Osteoblast (primary cell): ENCODE results near the gene GSAP. TPM values are rescaled to one million over a fixed set of nuclear protein-coding genes. Genes with fewer than 3 reads are reported as not detected.

Source experiments
- DNase-seq: peaks from one replicate; pipeline ENCODE4 v3.0.0; 2011; ENCODE audit warnings: low spot score, mixed read lengths; ENCODE audit not compliant: insufficient read length; ENCODE audit errors: missing footprints
- H2AFZ ChIP-seq: 2 replicates; pipeline ENCODE4 v1.6.0; 2011; ENCODE audit warnings: mild to moderate bottlenecking, low read length
- H3K27ac ChIP-seq: 2 replicates; pipeline ENCODE4 v1.5.1; 2011; ENCODE audit warnings: mild to moderate bottlenecking, low read depth, low read length, moderate library complexity
- H3K27me3 ChIP-seq: 2 replicates; pipeline ENCODE4 v1.6.0; 2012; ENCODE audit warnings: mild to moderate bottlenecking, control low read depth, inconsistent platforms, low read length, moderate library complexity; ENCODE audit not compliant: insufficient read depth
- H3K36me3 ChIP-seq: 2 replicates; pipeline ENCODE4 v1.5.1; 2011; ENCODE audit warnings: mild to moderate bottlenecking, low read length, control low read depth, moderate library complexity; ENCODE audit not compliant: insufficient read depth
- H3K4me1 ChIP-seq: 2 replicates; pipeline ENCODE4 v1.5.1; 2011; ENCODE audit warnings: mild to moderate bottlenecking, low read length, control low read depth, moderate library complexity; ENCODE audit not compliant: insufficient read depth
- H3K4me2 ChIP-seq: 2 replicates; pipeline ENCODE4 v1.6.0; 2011; ENCODE audit warnings: mild to moderate bottlenecking, low read length; ENCODE audit not compliant: insufficient read depth
- H3K4me3 ChIP-seq: fragments of 200-600 bp; sonication (generic); 3 replicates; pipeline ENCODE4 v1.5.1; 2012; ENCODE audit warnings: mild to moderate bottlenecking, low read length, inconsistent platforms; ENCODE audit not compliant: insufficient read depth
- H3K79me2 ChIP-seq: 2 replicates; pipeline ENCODE4 v1.6.0; 2012; ENCODE audit warnings: mild to moderate bottlenecking, low read length, control low read depth, inconsistent platforms; ENCODE audit not compliant: insufficient read depth
- H3K9me3 ChIP-seq: 2 replicates; pipeline ENCODE4 v1.5.1; 2011; ENCODE audit warnings: low read depth, low read length, control low read depth
- H4K20me1 ChIP-seq: 2 replicates; pipeline ENCODE4 v1.6.0; 2012; ENCODE audit warnings: mild to moderate bottlenecking, low read length, control low read depth; ENCODE audit not compliant: insufficient read depth
- CTCF ChIP-seq: IDR thresholded peaks from 2 replicates; pipeline ENCODE4 v1.5.1; 2011; ENCODE audit warnings: mild to moderate bottlenecking, low read depth, low read length, moderate library complexity; ENCODE audit errors: extremely low read depth
- total RNA-seq: library from RNA; depleted of rRNA; stranded (reverse); fragments of >200 nt; gene quantifications from 2 replicates; pipeline ENCODE4 v1.2.3, GENCODE V29; 2012

The GSAP gene
- total RNA-seq, 1 donor = 13.0 TPM

DNA sequence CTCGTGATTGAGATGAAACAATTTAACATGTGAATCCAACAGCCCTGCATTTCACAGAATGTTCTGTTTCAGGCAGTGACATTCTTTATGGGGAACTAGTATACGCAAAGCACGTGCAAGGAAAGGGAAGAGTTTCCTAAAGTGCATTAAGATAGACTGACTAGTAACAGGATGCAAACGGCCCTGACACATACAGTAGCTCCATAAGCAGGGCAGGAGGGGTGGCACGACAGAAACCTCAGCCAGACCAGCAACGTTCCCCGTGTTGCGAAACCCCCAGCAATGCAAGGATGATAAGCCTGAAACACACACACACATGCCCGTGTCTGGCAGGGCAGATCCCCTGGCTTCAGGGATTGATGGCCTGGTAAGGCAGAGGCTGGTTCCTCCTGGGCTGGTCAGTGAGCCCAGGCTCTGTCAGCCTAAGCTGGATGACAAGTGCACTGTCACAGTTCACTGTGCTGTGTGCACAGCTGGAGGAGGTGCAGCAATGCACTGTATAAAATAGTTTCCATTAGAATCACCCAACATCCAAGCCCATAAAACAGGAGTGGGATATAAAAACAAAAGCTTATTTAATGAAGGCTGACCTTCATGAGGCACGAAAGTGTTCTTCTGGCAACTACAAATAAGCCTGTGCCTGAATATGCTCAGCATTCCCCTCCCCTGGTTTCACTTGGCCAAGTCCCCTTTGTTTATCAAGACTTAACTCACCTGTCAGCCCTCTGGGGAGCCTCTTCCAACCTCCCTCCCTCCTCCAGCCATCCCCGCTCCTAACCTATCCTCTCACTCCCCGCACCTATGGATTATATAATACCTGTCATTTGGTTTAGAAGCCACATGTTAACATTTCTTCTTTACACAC, 88.8 kb downstream of the GSAP start:
- H3K4me2 ChIP-seq = peak overlapping the region; percentile 6

DNA sequence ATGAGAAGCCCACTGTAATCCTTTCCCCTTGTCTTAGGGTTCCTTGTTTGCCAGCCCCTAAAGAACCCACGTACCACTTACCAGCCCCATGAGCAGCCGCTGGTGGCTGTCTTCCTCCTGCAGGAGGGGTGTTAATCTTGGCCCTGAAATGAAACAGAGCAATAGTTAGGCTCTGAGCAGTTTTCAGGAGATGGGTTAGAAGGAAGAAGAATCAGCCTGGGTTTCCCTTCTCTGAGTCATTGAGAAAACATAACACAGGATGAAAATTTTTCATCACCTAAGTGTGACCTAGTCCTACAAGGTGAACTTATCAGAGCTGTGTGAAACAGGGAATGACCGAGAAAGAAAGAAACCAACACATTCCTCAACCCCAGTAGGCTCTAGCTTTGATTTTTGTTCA, 90.0 kb downstream of the GSAP start:
- no peak for DNase-seq

More for the DNA sequence above, 88.8 kb downstream of the GSAP start:
- Histone ChIP-seq H3K4me1 (peaks cover 50% of the 10 kb centered on the region), H3K9me3 (no peaks in the 10 kb centered on the region), H3K4me3 (no peak overlapping the region), H3K79me2 (no peaks in the 10 kb centered on the region), H3K27me3 (no peaks in the 10 kb centered on the region), H4K20me1 (no peaks in the 10 kb centered on the region), H3K27ac (peak overlapping the region; percentile 53), H2AFZ (no peak overlapping the region), H3K36me3 (no peaks in the 10 kb centered on the region)
- TF ChIP-seq CTCF = no peak
- peak; percentile 82 for DNase-seq

GRCh38 chr7:77321300-77321699, 94.8 kb downstream of the GSAP start:
- no peak for DNase-seq
- Histone ChIP-seq H3K27me3 (no peaks in the 10 kb centered on the region), H4K20me1 (no peaks in the 10 kb centered on the region), H3K4me1 (peaks cover 5% of the 10 kb centered on the region), H2AFZ (no peak overlapping the region), H3K27ac (no peak overlapping the region), H3K9me3 (no peaks in the 10 kb centered on the region), H3K36me3 (no peaks in the 10 kb centered on the region), H3K4me3 (no peak overlapping the region), H3K79me2 (no peaks in the 10 kb centered on the region), H3K4me2 (no peak overlapping the region)
- no peak for TF ChIP-seq CTCF

More for the DNA sequence above, 90.0 kb downstream of the GSAP start:
- Histone ChIP-seq H3K79me2 (no peaks in the 10 kb centered on the region), H3K4me2 (peak overlapping the region; percentile 11), H2AFZ (no peak overlapping the region), H3K9me3 (no peaks in the 10 kb centered on the region), H3K27ac (peak overlapping the region; percentile 53), H4K20me1 (no peaks in the 10 kb centered on the region), H3K36me3 (no peaks in the 10 kb centered on the region), H3K27me3 (no peaks in the 10 kb centered on the region), H3K4me1 (peaks cover 48% of the 10 kb centered on the region), H3K4me3 (no peak overlapping the region)
- no peak for TF ChIP-seq CTCF

- H3K79me2 ChIP-seq = no peaks in the 10 kb centered on the region
- no peaks in the 10 kb centered on the region for H4K20me1 ChIP-seq
- no peaks in the 10 kb centered on the region for H3K9me3 ChIP-seq
- no peaks in the 10 kb centered on the region for H3K36me3 ChIP-seq
- H3K4me3 ChIP-seq = no peak overlapping the region
- TF ChIP-seq CTCF = no peak
- H2AFZ ChIP-seq = no peak overlapping the region
- no peak overlapping the region for H3K27ac ChIP-seq
- no peak overlapping the region for H3K4me2 ChIP-seq
- H3K27me3 ChIP-seq = no peaks in the 10 kb centered on the region
- no peak for DNase-seq
- H3K4me1 ChIP-seq = no peaks in the 10 kb centered on the region
Observed at GRCh38 chr7:77320714-77321113, 95.4 kb downstream of the GSAP start.
